ENCODE measurements around the gene SERPINB6. TPM values are rescaled to one million over a fixed set of nuclear protein-coding genes. Genes with fewer than 3 reads are reported as not detected.
A peak's percentile ranks its signal among the peaks of the same experiment; 100 is the strongest.

Gene SERPINB6
- total and polyA plus RNA-seq, 9 of the 15 experiments (the other 6 are each of a cell fraction or from before 2014, with no cell fraction given) = 86.6 to 211 (median 143) TPM

GRCh38 chr6:2969549-2969948 lies 1.8 kb downstream of the SERPINB6 start (continued):
- TF ChIP-seq, protein P1, sequence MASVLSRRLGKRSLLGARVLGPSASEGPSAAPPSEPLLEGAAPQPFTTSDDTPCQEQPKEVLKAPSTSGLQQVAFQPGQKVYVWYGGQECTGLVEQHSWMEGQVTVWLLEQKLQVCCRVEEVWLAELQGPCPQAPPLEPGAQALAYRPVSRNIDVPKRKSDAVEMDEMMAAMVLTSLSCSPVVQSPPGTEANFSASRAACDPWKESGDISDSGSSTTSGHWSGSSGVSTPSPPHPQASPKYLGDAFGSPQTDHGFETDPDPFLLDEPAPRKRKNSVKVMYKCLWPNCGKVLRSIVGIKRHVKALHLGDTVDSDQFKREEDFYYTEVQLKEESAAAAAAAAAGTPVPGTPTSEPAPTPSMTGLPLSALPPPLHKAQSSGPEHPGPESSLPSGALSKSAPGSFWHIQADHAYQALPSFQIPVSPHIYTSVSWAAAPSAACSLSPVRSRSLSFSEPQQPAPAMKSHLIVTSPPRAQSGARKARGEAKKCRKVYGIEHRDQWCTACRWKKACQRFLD (CRISPR knock-in tag; IDR thresholded peaks at IDR 0.05) = no peak
- TF ChIP-seq HIVEP1 (CRISPR knock-in tag; IDR thresholded peaks at IDR 0.05) (no peak), ZNF561 (CRISPR knock-in tag; conservative IDR thresholded peaks at IDR 0.05) (no peak), FOXK1 (CRISPR knock-in tag; IDR thresholded peaks at IDR 0.05; ENCODE audit: borderline replicate concordance) (no peak), TAF7 (tag; IDR thresholded peaks at IDR 0.05) (no peak), WHSC1 (IDR thresholded peaks at IDR 0.05; ENCODE audit: low read length) (no peak), RBM22 (IDR thresholded peaks at IDR 0.05; ENCODE audit: low read depth, low read length, poor library complexity, severe bottlenecking) (no peak), PCBP1 (IDR thresholded peaks at IDR 0.05; ENCODE audit: low read depth, low read length, poor library complexity, severe bottlenecking) (no peak), NCOA1 (IDR thresholded peaks at IDR 0.05; ENCODE audit: low read depth) (no peak), NFE2 (IDR thresholded peaks at IDR 0.05; ENCODE audit: low read depth) (no peak), SUPT5H (IDR thresholded peaks at IDR 0.05) (peak; percentile 64; the same call in 1 of the 2 replicates), ZNF41 (CRISPR knock-in tag; conservative IDR thresholded peaks at IDR 0.05) (no peak), SMC3 (conservative IDR thresholded peaks at IDR 0.05; ENCODE audit: insufficient read depth, low read depth, low read length) (no peak), MXD1 (CRISPR knock-in tag; IDR thresholded peaks at IDR 0.05; ENCODE audit: borderline replicate concordance, poor library complexity, severe bottlenecking) (no peak), FOXM1 (IDR thresholded peaks at IDR 0.05; ENCODE audit: low read depth) (no peak), FOXM1 (CRISPR knock-in tag; IDR thresholded peaks at IDR 0.05; ENCODE audit: low read depth) (no peak), MECOM (CRISPR knock-in tag; IDR thresholded peaks at IDR 0.05) (no peak), ZMIZ1 (IDR thresholded peaks at IDR 0.05; ENCODE audit: low read depth in 2 of 2, low read length in 2 of 2) (no peak), ZNF217 (CRISPR knock-in tag; IDR thresholded peaks at IDR 0.05) (no peak), ZNF57 (CRISPR knock-in tag; IDR thresholded peaks at IDR 0.05) (no peak), ZNF583 (CRISPR knock-in tag; IDR thresholded peaks at IDR 0.05) (no peak)
- TF ChIP-seq, protein P2, sequence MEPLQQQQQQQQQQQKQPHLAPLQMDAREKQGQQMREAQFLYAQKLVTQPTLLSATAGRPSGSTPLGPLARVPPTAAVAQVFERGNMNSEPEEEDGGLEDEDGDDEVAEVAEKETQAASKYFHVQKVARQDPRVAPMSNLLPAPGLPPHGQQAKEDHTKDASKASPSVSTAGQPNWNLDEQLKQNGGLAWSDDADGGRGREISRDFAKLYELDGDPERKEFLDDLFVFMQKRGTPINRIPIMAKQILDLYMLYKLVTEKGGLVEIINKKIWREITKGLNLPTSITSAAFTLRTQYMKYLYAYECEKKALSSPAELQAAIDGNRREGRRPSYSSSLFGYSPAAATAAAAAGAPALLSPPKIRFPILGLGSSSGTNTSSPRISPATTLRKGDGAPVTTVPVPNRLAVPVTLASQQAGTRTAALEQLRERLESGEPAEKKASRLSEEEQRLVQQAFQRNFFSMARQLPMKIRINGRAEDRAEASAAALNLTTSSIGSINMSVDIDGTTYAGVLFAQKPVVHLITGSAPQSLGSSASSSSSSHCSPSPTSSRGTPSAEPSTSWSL (CRISPR knock-in tag; IDR thresholded peaks at IDR 0.05; ENCODE audit: borderline replicate concordance) = no peak
- TF ChIP-seq, protein P3, sequence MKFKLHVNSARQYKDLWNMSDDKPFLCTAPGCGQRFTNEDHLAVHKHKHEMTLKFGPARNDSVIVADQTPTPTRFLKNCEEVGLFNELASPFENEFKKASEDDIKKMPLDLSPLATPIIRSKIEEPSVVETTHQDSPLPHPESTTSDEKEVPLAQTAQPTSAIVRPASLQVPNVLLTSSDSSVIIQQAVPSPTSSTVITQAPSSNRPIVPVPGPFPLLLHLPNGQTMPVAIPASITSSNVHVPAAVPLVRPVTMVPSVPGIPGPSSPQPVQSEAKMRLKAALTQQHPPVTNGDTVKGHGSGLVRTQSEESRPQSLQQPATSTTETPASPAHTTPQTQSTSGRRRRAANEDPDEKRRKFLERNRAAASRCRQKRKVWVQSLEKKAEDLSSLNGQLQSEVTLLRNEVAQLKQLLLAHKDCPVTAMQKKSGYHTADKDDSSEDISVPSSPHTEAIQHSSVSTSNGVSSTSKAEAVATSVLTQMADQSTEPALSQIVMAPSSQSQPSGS (CRISPR knock-in tag; IDR thresholded peaks at IDR 0.05) = no peak

All from K562 (cell line).